Stimulated activated CD4-positive, alpha-beta T cell treated with anti-CD3 and anti-CD28 coated beads, Interleukin-12 subunit alpha, Interleukin-12 subunit beta, amount 100 ng/mL, for 4 hours (primary cell): ENCODE results near the gene GADD45GIP1.
A peak's percentile ranks its signal among the peaks of the same experiment; 100 is the strongest.

Experiments used
- DNase-seq: peaks from one replicate; pipeline ENCODE4 v3.0.0-alpha.2; 2020

Gene GADD45GIP1

DNA sequence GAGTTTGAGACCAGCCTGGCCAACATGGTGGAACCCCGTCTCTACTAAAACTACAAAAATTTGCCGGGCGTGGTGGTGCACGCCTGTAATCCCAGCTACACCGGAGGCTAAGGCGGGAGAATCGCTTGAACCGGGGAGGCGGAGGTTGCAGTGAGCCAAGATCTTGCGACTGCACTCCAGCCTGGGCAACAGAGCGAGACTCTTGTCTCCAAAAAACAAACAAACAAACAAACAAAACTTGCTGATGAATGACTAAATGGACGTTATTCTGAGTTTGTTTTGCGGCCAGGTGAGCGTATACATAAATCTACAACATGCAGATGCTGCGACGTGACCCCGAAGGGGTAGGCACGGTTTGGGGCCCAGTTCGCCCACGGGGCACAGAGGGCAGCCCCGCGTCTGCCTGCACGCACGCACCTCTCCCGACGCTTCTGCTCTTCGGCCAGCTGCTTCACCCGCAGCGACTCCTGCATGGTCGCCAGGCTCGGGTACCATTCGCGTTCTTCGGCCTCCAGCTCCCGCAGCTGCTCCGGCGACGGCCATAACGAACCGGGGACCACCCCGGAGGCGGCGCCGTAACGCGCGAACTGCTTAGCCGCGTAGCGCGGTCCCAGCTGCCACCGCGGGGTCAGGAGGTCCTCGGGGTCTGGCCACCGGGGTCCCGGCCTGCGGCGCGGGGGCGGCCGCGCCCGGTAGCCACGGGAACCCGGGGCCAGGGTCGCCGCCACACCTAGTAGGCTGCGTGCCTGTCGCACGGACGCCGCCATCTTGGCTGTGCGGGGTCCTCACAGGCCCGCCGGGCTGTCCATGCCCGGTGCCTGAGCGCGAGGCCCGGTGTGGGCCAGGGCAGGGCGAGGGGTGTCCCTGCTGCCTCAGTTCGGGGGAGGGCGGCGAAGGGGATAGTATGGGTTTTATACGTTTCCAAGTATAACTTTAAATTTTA, at the start of gene GADD45GIP1:
GADD45GIP1 (minus strand) TSS at position 778 of the 943 bp plus-strand sequence; CDS start at position 767, 11 bp downstream.
- peak; percentile 88 for DNase-seq

DNA sequence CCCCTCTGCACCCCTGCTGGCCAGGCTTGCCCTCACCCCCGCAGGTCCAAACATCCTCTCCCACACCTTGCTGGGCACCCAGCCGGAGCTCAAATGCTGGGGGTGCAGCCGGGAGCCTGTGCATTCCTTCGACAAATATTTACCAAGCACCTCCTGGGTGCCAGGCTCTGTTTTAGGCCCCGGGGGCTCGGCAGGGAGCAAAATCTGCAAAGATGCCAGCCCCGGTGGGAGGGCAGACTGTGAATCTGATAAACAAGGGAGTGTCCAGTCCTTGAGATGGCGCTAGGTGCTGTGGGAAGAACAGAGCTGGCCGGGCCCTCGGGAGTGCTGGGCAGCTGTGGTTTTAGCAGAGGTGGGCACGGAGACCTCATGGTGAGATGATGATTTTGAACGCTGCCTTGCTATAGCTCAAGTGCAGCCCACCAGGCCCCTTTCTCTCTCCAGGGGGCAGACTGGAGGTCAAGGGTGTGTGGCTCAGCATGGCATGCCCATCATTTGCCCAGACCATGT, 48.9 kb upstream of the GADD45GIP1 start:
- DNase-seq, result no peak

DNA sequence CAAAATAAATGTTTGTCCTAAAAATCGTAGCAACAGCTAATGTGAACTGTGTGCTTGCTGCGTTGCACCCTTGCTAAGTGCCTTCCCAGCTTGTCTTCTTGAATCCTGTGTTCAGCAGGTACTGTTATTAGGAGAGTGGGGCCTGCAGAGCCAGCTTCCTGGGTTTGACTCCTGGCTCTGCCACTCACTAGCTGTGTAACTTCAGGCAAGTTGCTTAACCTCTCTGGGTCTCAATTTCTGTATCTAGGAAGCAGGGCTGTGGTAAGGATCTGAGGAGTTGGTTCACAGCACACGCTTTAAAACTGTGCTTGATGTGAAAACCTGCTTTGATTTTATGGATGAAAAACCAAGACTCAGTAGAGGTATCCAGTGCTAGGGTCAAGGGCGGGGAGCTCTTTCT, 48.2 kb upstream of the GADD45GIP1 start:
- DNase-seq, result no peak

DNA sequence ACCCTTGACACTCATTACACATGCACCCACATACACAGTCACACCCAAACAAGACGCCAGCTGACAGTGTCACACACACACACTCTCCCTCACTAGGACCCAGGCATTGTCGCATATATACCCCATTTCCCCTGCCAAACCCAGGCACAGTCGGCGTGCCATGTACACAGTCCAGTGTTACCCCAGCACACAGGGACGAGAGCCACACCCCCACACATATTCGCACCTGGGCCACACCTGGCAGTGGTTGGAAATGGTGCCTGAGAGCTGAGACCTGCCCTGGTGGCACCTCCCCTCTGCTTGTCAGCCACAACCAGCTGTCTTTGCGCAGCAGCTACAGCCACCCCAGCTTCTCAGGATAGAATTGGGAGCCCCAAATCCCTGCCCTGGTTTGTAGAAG, 47.2 kb upstream of the GADD45GIP1 start:
- DNase-seq, result no peak

DNA sequence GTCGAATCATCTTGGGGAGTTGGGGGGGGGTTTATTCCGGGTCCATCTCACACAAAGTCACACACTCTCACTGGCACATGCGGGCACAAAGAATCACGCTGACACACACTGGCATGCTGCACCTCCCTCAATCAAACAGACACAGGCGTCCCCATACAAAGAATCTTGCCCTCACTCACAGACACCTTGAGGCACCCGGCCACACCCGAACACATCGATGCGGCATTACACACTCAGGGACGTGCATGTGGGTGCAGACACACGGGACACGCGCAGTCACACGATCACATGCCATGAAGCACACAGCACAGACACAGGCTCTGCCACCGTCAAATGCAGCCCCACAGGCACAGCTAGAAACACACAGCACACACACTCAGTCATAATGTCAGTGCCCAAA, 46.1 kb upstream of the GADD45GIP1 start:
- DNase-seq, result no peak

DNA sequence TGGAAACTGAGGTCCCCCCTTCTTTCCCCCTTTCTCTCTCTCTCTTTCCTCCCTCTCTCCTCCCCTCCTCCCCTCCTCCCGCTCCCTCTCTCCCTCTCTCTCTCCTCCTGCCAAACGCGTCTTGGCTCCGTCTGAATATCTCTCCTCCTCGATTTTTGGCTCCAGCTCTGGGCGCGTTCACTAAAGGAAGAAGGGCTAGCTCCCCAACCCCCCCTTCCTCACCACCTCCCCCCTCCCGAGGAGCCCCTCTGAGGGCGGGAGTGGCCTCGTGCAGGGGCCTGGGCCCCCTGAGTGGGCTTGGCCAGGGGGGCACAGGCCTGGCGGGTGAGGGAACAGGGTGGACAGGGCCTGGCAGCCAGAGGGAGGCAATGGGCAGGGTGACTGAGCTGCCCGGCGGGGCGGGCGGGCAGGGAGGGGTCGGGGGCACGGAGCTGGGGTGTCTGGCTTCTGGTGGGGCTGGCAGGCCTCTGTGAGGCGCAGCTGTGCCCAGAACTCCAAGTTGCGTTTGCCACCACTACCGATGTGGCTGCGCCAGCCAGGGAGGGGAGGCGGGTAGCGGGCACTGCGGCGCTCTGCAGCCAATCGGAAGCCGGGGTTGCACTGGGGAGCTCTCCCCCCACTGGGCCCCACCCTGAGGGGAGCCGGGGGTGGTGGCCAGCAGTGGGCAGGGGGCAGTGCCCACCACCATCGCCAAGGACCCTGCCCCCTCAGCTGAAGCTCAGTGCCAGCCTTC, 45.3 kb upstream of the GADD45GIP1 start:
- no peak for DNase-seq

DNA sequence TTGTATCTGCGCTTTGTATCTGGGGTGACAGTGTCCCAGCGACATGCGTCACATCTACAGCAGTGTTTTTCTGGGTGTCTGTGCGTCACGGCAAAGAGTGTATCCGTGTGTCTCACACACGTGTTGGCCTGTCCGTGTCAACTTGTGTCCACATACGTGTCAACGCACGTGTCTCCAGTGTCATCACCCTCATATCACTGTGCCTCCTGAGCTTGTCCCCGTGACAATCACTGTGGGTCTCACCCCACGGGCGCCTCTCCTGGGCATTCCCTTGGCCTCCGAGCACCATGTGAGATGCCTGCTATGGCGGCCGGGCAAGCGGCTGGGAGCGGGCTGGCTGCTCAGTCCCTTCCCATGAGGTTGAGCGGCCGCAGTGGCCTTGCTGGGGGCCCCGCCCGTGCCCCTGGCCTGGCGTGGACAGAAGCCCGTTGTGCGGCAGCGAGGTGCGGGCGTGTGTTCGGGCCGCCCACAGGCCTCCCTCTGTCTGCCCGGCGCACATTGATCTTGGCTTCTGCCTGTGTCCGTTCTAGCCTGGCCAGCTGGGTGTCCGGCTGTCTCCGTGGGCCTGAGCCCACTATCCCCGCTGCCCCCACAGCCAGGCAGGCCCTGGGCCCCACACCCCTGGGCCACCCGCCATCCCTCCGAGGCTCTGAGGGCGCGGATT, 44.6 kb upstream of the GADD45GIP1 start:
- DNase-seq, result no peak

DNA sequence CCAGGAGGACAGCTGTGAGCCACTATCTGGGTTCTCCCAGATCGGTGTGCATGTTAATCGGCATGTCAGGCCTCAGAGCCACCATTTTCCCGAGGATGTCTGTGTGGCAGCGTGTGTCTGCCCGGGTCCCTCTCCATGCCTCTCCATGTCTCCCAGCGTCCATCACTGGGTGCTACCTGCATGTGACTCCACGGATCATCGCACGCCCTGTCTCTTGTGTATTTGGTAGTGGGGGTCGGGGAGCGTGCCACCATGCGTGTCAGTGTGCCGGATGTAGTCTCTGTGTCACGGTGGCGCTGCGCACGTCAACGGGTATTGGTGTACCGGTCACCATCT, 44.1 kb upstream of the GADD45GIP1 start:
- DNase-seq, result no peak

DNA sequence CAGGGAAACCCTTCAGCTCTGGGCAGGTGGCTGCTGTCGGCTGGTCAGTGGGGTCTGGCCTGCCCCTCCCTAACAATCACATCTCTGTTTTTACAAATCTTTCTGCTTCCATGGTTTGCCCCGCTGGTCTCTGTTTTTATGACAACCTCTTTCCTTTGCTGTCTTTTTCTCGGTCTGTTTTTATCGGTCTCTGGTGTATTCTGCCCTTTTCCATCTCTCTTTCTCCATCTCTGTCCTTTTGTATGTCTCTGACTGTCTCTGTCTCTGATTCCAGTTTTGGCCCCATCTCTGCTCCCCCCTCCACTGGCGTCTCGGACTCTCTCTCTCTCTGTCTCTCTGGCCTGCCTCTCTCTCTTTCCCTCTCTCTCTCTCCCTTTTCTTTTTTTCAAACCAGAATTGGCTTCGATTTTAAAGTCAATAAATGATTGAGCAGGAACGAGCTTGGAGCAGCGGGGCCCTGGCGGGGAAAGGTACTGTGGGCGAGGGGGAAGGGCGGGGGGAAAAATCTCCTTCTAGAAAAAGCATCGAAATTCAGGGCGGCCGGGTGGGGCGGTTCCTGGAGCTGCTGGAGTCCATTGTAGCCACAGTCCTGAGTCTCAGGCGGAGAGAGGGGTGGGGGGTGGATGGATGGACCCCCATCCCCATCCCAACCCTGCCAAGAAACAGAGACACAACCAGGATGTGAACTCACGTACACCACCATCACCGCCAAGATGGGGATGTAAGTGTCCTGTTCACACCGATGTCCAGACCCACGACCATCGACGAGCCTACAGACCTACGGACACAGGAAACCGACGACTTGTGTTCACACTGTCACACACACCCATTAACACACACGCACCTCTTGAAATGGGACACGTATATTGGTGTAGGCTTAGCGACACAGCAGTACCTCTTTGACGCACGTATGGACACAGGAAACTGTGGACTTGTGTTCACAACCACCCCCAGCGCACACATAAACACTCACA, 41.2 kb upstream of the GADD45GIP1 start:
- no peak for DNase-seq

DNA sequence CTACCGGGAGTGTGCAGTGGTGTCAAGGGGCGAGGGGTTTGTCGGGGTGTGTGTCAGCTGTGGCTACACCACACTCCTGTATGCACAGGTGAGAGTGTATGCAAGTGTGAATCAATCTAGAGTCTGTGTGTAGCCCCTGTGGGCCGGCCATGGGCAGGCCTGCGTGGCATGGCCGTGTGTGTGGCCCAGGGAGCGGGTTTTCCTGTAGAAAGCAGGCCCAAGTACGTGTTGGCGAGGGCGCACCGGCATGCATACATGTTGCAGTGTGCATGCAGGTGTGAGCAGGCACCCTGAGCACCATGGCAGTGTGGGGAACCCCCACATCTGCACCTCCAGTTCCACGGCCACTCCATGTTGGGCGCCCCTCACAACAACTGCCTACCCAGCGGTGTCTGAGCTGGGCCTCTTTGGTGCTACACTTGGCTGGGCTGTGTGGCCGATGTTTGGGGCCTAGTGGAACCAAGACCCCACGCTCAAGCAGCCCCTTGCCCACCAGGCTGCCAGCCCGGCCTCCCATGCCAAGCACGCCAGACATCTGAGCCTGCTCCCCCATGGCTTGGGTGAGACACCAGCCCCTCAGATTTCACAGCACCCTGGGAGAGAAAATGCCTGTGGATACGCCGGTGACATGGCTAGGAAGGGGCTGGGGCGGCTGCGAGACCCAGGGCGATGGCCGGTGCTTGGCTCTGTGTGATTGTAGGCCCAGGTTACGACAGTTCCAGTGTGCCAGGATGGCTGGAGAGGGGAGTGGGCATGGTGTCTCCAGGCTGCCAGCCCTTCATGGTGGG, 40.4 kb upstream of the GADD45GIP1 start:
- DNase-seq, result no peak

DNA sequence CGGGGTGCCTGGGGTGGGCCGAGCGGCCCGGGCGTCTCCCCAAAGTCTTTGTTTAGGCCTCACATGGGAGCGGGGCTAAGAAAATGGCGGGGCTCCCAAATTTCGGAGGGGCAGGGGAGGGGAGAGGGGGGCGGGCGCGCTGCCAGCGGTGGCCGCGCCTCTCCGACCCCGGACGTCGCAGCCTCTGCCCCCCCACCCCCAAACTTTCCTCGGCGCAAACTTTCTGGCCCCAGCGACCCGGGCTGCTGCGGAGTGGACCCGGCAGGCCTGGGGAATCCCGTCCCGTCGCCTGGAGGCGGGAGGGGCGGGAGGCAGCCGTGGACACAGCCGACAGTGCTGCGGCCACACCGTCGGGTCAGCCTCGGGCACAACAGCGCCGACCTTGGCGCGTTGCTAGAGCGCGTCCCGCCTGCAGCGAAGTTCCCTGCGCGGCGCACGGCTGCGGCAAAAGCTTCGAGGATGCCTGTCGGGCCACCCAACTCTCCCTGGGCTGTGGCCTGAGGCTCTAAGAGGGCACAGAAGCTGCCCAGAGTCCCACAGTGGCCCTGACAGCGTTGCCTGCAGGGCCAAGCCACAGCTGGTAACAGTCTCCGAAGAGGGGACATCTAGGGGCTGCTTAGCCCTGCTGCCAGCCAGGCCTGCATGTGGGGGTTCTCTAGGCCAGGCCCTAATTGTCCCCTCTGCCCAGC, 39.5 kb upstream of the GADD45GIP1 start:
- no peak for DNase-seq

DNA sequence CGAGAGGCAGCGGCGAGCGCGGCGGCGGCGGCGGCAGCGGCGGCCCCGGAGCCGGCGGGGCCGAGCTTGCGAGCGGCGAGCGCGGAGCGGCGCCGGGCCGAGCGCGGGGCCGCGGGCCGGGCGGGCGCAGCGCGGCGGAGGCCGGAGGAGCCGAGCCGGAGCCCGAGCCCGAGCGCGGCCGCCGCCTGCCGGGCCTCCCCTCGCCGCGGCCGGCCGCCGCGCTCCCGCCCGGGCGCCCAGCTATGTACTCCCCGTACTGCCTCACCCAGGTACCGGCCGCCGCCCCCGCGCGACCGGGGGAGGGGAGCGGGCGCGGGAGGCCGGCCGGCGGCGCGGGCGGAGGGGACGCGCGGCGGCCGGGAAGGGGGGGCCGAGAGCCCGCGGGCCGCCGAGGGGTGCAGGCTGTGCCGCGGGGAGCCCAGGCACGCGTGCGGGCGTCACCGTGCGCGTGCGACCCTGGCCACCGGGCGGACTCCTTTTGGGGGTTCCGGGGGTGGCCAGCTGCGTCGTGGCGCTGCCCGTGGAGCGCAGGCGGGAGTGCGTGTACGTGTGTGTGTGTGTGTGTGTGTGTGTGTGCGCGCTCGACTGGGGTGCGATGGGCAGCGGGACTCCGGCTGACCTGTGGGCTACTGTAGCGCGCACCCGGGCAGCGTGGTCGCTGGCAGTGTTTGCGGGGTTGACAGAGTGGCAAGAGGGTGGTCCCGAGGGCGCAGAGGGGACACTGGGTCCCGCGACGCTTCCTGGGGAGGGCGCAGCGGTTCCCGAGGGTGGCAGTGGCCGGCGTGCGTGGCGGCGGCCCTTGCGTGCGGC, 38.8 kb upstream of the GADD45GIP1 start:
- peak; percentile 25 for DNase-seq

DNA sequence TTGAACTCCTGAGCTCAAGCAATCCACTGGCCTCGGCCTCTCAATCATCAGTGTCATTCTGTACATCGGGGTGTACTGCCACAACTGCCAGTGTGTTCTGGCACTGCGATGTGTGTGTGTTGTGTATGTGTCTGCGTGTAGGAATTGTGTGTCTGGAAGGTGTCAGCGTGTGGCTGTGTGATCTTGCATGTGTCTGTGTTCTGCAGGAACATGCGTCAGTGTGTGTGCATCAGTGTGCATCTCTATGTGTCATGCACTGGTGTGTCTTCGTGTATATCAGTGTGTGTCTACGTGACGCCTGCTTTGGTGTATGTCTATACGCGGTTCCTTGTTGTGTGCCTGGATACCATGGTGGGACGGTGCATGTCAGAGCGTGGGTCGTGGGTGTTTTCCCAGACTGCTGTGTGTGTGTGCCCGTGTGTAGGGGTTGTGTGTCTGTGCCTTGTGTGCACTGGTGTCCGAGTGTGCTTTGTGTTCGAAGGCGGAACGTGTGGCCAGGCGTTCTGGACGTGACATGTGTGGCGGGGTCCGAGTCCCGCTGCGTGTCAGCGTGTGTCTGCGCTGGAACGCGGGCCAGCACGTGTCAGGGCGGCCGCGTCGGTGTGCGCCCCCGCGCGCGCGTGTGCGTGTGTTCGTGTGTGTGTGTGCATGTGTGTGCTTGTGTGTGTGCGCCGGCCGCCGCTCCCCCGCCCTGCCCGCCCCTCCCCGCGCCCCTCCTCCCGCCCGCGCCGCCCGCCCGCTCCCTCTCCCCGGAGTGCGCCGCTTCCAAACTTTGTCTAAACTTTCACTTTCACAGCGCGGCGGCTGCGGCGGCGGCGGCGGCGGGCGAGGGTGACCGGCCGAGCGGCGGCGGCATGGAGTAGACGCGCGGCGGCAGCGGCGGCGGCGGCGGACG, 37.9 kb upstream of the GADD45GIP1 start, which contains the start of gene NFIX:
NFIX (plus strand) TSS at position 775 of the 895 bp plus-strand sequence. CDS start 363 bp downstream, outside the sequence.
- DNase-seq, result peak; percentile 69

DNA sequence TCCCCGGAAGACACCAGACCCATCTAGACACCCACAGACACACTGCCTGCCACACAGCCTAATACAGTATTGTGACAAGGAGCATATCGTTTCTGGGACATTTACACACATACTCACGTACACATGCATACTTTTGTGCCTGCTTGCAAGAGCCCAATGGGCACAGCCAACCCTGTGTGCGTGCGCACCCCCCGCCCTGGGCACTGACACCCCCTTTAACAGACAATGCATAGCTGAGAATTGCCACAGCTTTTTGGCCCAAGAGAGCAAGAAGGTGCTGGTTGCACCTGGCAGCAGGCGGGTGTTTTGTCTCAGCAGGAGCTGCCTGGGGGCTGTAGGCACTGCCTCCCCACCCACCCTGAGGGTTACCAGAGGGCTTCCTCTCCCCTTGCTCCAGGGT, 36.5 kb upstream of the GADD45GIP1 start:
- DNase-seq, result no peak

DNA sequence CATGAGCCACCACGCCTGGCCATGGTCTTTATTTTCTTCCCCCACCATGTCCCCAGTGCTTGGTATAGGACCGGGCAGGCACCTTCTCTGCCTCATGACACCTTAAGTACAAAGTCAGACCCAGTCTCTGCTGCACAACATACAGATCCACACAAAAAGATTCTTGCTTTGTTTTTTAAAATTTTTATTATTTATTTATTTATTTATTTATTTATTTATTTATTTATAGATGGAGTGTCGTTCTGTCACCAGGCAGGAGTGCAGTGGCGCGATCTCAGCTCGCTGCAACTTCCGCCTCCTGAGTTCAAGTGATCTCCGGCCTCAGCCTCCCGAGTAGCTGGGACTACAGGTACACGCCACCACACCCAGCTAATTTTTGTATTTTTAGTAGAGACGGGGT, 35.7 kb upstream of the GADD45GIP1 start:
- DNase-seq, result no peak

DNA sequence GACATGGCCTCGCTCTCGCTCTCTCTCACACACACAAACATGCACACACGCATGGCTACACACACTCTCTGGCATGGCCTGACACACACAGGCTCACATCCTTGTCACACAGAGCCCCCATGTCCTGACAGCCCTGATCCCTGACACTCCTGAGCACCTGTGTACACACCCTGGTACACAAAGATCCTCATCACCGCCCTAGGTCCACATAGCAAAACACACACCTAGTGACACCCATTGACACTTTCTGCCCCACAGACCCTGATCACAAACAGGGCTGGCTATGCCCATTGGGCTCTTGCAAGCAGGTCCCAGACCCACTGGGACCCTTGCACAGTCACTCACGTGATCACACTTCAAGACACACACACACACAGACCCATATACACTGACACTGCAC, 34.3 kb upstream of the GADD45GIP1 start:
- DNase-seq, result no peak

DNA sequence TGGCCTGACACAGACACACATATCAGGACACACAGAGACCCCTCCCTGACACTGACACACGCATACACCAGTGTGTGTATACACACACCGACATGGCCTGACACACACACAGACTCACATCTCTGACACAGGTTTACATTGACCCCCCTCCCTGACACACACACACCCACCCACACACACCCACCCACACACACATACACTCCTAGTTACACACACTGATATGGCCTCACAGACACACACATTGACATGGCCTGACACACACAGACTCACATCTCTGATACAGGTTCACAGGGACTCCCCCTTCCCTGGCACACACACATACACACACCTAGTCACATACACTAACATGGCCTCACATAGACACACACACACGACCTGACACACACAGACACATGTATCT, 33.8 kb upstream of the GADD45GIP1 start:
- no peak for DNase-seq

DNA sequence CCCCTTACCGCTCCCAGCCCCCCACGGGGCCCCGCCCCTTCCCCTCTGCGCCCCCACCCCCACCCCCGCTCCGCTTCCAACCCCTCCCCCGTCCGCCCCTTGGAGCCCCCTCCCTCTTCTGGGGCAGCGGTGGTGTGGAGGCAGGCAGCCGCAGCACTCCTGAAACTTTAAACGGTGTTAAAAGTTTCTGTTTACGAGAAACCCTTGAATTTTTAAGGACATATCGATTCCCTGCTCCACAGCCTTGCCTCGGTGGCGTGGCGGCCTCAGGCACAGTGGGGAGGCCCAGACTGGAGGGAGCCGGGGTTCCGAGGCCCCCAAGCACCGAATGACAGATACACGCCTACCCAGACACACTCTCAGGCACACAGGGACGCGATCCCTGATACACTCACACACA, 33.4 kb upstream of the GADD45GIP1 start:
- DNase-seq, result no peak

DNA sequence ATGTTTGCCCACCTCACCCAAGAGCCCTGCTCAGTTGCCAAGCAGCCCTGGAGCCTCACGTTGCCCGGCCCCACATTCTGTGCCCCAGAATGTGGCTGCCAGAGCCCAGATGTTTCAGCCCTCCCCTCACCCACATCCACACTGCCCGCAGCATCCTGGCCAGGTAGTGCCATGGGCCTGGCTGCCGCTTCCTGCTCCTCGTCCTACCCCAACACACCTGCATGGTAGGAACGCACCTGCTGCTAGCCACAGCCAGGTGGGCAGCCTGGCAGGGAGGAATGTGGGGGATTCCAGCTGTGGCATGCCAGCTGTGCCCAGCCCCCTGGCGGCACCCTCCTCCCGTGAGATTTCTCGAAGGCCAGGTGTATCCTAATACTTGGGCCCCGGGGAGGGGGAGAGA, 30.8 kb upstream of the GADD45GIP1 start:
- no peak for DNase-seq
